Mammary epithelial cell (primary cell): ENCODE data around the gene IFI35.

Source experiments
- CTCF ChIP-seq, 2 donors: IDR thresholded peaks in 1 of 2; conservative IDR thresholded peaks in 1 of 2; 2 replicates each; pipeline ENCODE4 v1.5.1; 2011 to 2012; ENCODE audit warnings: inconsistent platforms in 2 of 2, low read length in 2 of 2, mild to moderate bottlenecking in 2 of 2, control low read depth in 1 of 2, low read depth in 1 of 2; ENCODE audit not compliant: insufficient read depth in 1 of 2; ENCODE audit errors: extremely low read depth in 1 of 2
- EZH2 ChIP-seq: IDR thresholded peaks from 2 replicates; pipeline ENCODE4 v1.6.1; 2012; ENCODE audit warnings: low read length, inconsistent platforms, borderline replicate concordance

GRCh38 chr17:43044024-43044423, 37.4 kb downstream of the IFI35 start:
- TF ChIP-seq CTCF (conservative IDR thresholded peaks at IDR 0.05 in 1 of 2, IDR thresholded peaks at IDR 0.05 in 1 of 2; ENCODE audit: extremely low read depth in 1 of 2, insufficient read depth in 1 of 2, low read depth in 1 of 2, low read length in 2 of 2) = no peak
- no peak for TF ChIP-seq EZH2
